B cell (primary cell): Measurements from ENCODE around the gene GRM2. TPM values are rescaled to one million over a fixed set of nuclear protein-coding genes. Genes with fewer than 3 reads are reported as not detected.

ENCODE experiments used
- ATAC-seq: fragments of 200-7000 bp; cut with Tn5 transposase; one replicate; pipeline ENCODE4 v1.10.0; 2021; ENCODE audit warnings: low read depth, mild to moderate bottlenecking, moderate number of reproducible peaks, moderate library complexity
- CTCF ChIA-PET: fragments of 350-600 bp; sonication (Branson Sonifier 250); formaldehyde crosslinking; loops from one replicate; lab custom pipeline; 2021; ENCODE audit warnings: antibody characterized with exemption, inconsistent platforms; lab: Charles Lee
- POLR2A ChIA-PET: fragments of 350-600 bp; sonication (Branson Sonifier 250); formaldehyde crosslinking; loops from one replicate; lab custom pipeline; 2021; ENCODE audit warnings: antibody characterized with exemption; lab: Charles Lee
- DNase-seq: peaks from one replicate; pipeline ENCODE4 v3.0.0; 2013
- H2AFZ ChIP-seq: 2 replicates; pipeline ENCODE4 v1.6.1; 2012; ENCODE audit warnings: mild to moderate bottlenecking, low read depth, low read length; ENCODE audit not compliant: insufficient read depth, poor library complexity, severe bottlenecking
- H3K27ac ChIP-seq, 2 donors: 1 replicate in 1 of 2; 2 replicates in 1 of 2; pipeline ENCODE4 v1.5.1; 2012 to 2013; ENCODE audit warnings: low read length in 2 of 2, mild to moderate bottlenecking in 2 of 2, moderate library complexity in 1 of 2
- H3K27me3 ChIP-seq, 4 experiments: fragments of 200-600 bp in 1 of 4; sonication (generic) in 1 of 4; replicated peaks in 1 of 4; 1 replicate in 2 of 4; 2 replicates in 2 of 4; pipeline versions ENCODE4 v1.6.1 to v1.7.0; 2013 to 2016; ENCODE audit warnings: low read length in 3 of 4, mild to moderate bottlenecking in 2 of 4, mixed read lengths in 1 of 4, moderate library complexity in 1 of 4; ENCODE audit not compliant: insufficient read depth in 4 of 4, control insufficient read depth in 3 of 4; ENCODE audit errors: control extremely low read depth in 1 of 4
- H3K36me3 ChIP-seq, 2 experiments: replicated peaks in 1 of 2; 1 replicate in 1 of 2; 2 replicates in 1 of 2; pipeline versions ENCODE4 v1.6.1 to v1.7.1; 2013; ENCODE audit warnings: low read length in 1 of 2; ENCODE audit not compliant: insufficient read depth in 2 of 2, control insufficient read depth in 1 of 2; ENCODE audit errors: control extremely low read depth in 1 of 2, extremely low read depth in 1 of 2
- H3K4me1 ChIP-seq, 2 donors: fragments of 200-600 bp in 1 of 2; sonication (generic) in 1 of 2; 1 replicate in 1 of 2; 2 replicates in 1 of 2; pipeline versions ENCODE4 v1.5.1 to v1.6.1; 2013 to 2017; ENCODE audit warnings: low read length in 2 of 2; ENCODE audit not compliant: control insufficient read depth in 2 of 2, insufficient read depth in 2 of 2
- H3K4me2 ChIP-seq: replicated peaks from 2 replicates; pipeline ENCODE3; 2012; ENCODE audit warnings: mild to moderate bottlenecking, low read depth, low read length; ENCODE audit not compliant: poor library complexity, severe bottlenecking
- H3K4me3 ChIP-seq, 5 experiments: fragments of 200-600 bp in 1 of 5; sonication (generic) in 1 of 5; 1 replicate in 3 of 5; 2 replicates in 2 of 5; pipeline versions ENCODE4 v1.5.1 to v1.7.0; 2011 to 2016; ENCODE audit warnings: low read length in 4 of 5, mild to moderate bottlenecking in 4 of 5, low read depth in 2 of 5, control low read depth in 1 of 5, moderate library complexity in 1 of 5; ENCODE audit not compliant: insufficient read depth in 1 of 5; ENCODE audit errors: control extremely low read depth in 1 of 5, extremely low read depth in 1 of 5
- H3K79me2 ChIP-seq: fragments of 200-600 bp; sonication (generic); one replicate; pipeline ENCODE4 v1.6.0; 2016; ENCODE audit warnings: low read length; ENCODE audit not compliant: control insufficient read depth, insufficient read depth
- H3K9ac ChIP-seq: fragments of 200-600 bp; sonication (generic); 2 replicates; pipeline ENCODE4 v1.6.1; 2017; ENCODE audit warnings: mild to moderate bottlenecking, low read length, moderate library complexity
- H3K9me3 ChIP-seq, 3 donors: one replicate each; pipeline versions ENCODE4 v1.6.1 to v1.7.1; 2013; ENCODE audit warnings: low read length in 2 of 3; ENCODE audit not compliant: control insufficient read depth in 2 of 3, insufficient read depth in 1 of 3; ENCODE audit errors: control extremely low read depth in 1 of 3
- H4K20me1 ChIP-seq: 2 replicates; pipeline ENCODE4 v1.6.0; 2012; ENCODE audit warnings: mild to moderate bottlenecking, low read length; ENCODE audit not compliant: insufficient read depth, control insufficient read depth, poor library complexity, severe bottlenecking
- H3K27ac Mint-ChIP-seq: one replicate; pipeline ENCODE4 v1.8.0; 2021; ENCODE audit warnings: mixed read lengths
- H3K27me3 Mint-ChIP-seq: one replicate; pipeline ENCODE4 v1.8.0; 2021; ENCODE audit warnings: mixed read lengths
- H3K4me1 Mint-ChIP-seq: one replicate; pipeline ENCODE4 v1.8.0; 2021; ENCODE audit warnings: mixed read lengths
- H3K4me3 Mint-ChIP-seq: one replicate; pipeline ENCODE4 v1.8.0; 2021; ENCODE audit warnings: mixed read lengths
- H3K9me3 Mint-ChIP-seq: one replicate; pipeline ENCODE4 v1.8.0; 2022; ENCODE audit warnings: mixed read lengths; ENCODE audit not compliant: insufficient read depth
- CTCF ChIP-seq: fragments of 200-600 bp; IDR thresholded peaks from one replicate; pipeline ENCODE4 v1.8.0; 2022; ENCODE audit warnings: antibody characterized with exemption, mild to moderate bottlenecking
- EZH2 ChIP-seq: IDR thresholded peaks from 2 replicates; pipeline ENCODE4 v1.6.1; 2012; ENCODE audit warnings: borderline replicate concordance, low read depth, mild to moderate bottlenecking, moderate library complexity, low read length; ENCODE audit not compliant: insufficient read depth, poor library complexity, severe bottlenecking
- whole genome bisulfite sequencing: methylation state at CpG from one replicate; pipeline ENCODE4 v1.1.5; 2013; ENCODE audit warnings: missing lambda C conversion rate; ENCODE audit not compliant: insufficient coverage; 5-methylcytosine and 5-hydroxymethylcytosine counted together
- intact Hi-C: fragments of 100-400 bp; cut with micrococcal nuclease; formaldehyde crosslinking; loops from one replicate; pipeline ENCODE4 v1.10.0; 2022
- polyA plus RNA-seq: library from polyadenylated mRNA; depleted of rRNA; stranded (reverse); fragments of >200 nt; gene quantifications from 2 replicates; pipeline ENCODE4 v1.2.3, GENCODE V29; 2012
- total RNA-seq, 2 donors: library from RNA; stranded (reverse); fragments of 120-200 nt in 1 of 2; gene quantifications; 1 replicate in 1 of 2; 2 replicates in 1 of 2; pipeline versions ENCODE4 v1.2.3 to v1.2.4, GENCODE V29; 2013 to 2022

GRM2 gene
- total and polyA plus RNA-seq, 2 donors (not counting 1 experiment from before 2014, with no cell fraction given), result 0.86 to 2.8 TPM

- no peaks in the 10 kb centered on the region for H3K9me3 ChIP-seq
- H3K27ac ChIP-seq, result peak overlapping the region; percentile 87
- peak overlapping the region; percentile 45 for H2AFZ ChIP-seq
- intact Hi-C loops, result loop anchor here (2.0 kb wide), 1 partner anchor 16 kb away; the partner anchor contains the start of gene TEX264
- Mint-ChIP-seq H3K27ac (peak overlapping the region; percentile 93), H3K9me3 (no peaks in the 10 kb centered on the region), H3K4me1 (peaks cover 52% of the 10 kb centered on the region), H3K27me3 (no peaks in the 10 kb centered on the region), H3K4me3 (peak overlapping the region; percentile 82)
- peaks cover 9% of the 10 kb centered on the region for H4K20me1 ChIP-seq
- H3K36me3 ChIP-seq, result peaks cover 0 to 62% of the 10 kb centered on the region in 2 experiments
- 18% methylated on average over 5 of the region's 10 CpGs for WGBS
- ATAC-seq, result peak; percentile 89
- ChIA-PET POLR2A (interaction anchor here (1.1 kb wide), 1 partner anchor 13 kb away, joined by 3 read pairs; no protein-coding TSS in a partner anchor), CTCF (interaction anchor here (1.0 to 2.1 kb wide), 6 partner anchors 11 to 297 kb away, joined by 3 to 20 read pairs (median 5); partner anchors contain the start of gene DCAF1)
- H3K4me2 ChIP-seq, result peak overlapping the region; percentile 74
- H3K9ac ChIP-seq, result peak overlapping the region; percentile 46
- H3K79me2 ChIP-seq, result peaks cover 78% of the 10 kb centered on the region
- DNase-seq, result peak; percentile 86
- peaks cover 44 to 65% of the 10 kb centered on the region in 2 donors for H3K4me1 ChIP-seq
- peak overlapping the region in 2 of 5 experiments; percentile 17 to 46 for H3K4me3 ChIP-seq
- H3K27me3 ChIP-seq, result no peaks in the 10 kb centered on the region
- TF ChIP-seq EZH2 (no peak), CTCF (no peak)
Measured at GRCh38 chr3:51686512-51687215, 20.2 kb upstream of the GRM2 start.
